ENCODE measurements around the gene FMN2. TPM values are rescaled to one million over a fixed set of nuclear protein-coding genes. Genes with fewer than 3 reads are reported as not detected.
A peak's percentile ranks its signal among the peaks of the same experiment; 100 is the strongest.

FMN2 gene
- total RNA-seq, 1 experiment from 2014 or later = 0.59 TPM

DNA sequence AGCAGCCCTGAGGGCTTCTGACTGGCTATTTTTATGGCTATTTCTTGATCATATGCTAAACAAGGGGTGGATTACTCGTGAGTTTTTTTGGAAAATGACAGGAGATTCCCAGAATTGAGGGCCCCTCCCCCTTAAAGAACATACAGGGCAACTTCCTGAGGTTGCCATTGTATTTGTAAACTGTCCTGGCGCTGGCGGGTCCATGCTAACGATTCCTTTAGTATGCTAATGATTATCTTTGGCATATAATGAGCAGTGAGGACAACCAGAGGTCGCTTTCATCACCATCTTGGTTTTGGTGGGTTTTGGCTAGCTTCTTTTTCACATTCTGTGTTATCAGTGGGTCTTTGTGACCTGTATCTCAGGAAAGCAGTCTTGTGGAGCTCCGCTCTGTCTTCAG lies 24.1 kb downstream of the FMN2 start:
- H3K4me1 Mint-ChIP-seq = peaks cover 6 to 7% of the 10 kb centered on the region in 2 experiments
- no peak for DNase-seq
- no peaks in the 10 kb centered on the region for H3K9me3 ChIP-seq (ENCODE audit: control insufficient read depth, low read depth, low read length)

More for the DNA sequence above, 24.1 kb downstream of the FMN2 start:
- Histone ChIP-seq H3K27me3 (ENCODE audit: insufficient read depth, low read length) (no peaks in the 10 kb centered on the region), H3K23me2 (ENCODE audit: insufficient read length, low read depth, low read length, poor library complexity, severe bottlenecking) (no peaks in the 10 kb centered on the region), H4K91ac (ENCODE audit: insufficient read length, low read depth, low read length) (no peak overlapping the region), H3K4me1 (ENCODE audit: insufficient read depth, low read length) (peaks cover 8% of the 10 kb centered on the region; the same call in 1 of the 2 replicates), H3K9ac (ENCODE audit: extremely low read depth, insufficient read length, low read length) (no peak overlapping the region), H2BK15ac (ENCODE audit: low read depth, low read length) (no peak overlapping the region), H3K23ac (ENCODE audit: insufficient read length, low read depth, low read length) (no peak overlapping the region), H2BK120ac (ENCODE audit: low read depth, low read length, poor library complexity, severe bottlenecking) (no peak overlapping the region), H4K5ac (ENCODE audit: insufficient read length, low read depth, low read length) (no peak overlapping the region), H3K14ac (ENCODE audit: insufficient read depth, low read length) (0 out of 2 replicates have a peak overlapping the region, but pooled peaks have one; percentile 8), H2AK5ac (ENCODE audit: insufficient read length, low read length) (no peak overlapping the region), H2AFZ (ENCODE audit: low read length) (no peak overlapping the region), H2BK12ac (ENCODE audit: insufficient read length, low read depth, low read length) (no peak overlapping the region), H3K56ac (ENCODE audit: insufficient read length, low read depth, low read length) (no peak overlapping the region), H3K79me1 (ENCODE audit: insufficient read depth, low read depth, low read length, poor library complexity, severe bottlenecking) (no peaks in the 10 kb centered on the region), H2BK20ac (ENCODE audit: low read depth, low read length, poor library complexity, severe bottlenecking) (no peak overlapping the region), H3K79me2 (ENCODE audit: insufficient read depth, low read length) (no peaks in the 10 kb centered on the region), H3K4me2 (ENCODE audit: insufficient read depth, insufficient read length, low read length) (no peak overlapping the region), H4K8ac (replicated peaks; ENCODE audit: insufficient read length, low read depth, low read length) (no peak overlapping the region), H3T11ph (ENCODE audit: low read length) (no peak overlapping the region), H3K18ac (ENCODE audit: insufficient read length, low read depth, low read length) (no peak overlapping the region), H2BK5ac (ENCODE audit: insufficient read length, low read length) (no peak overlapping the region), H3K27ac (ENCODE audit: insufficient read length, low read depth, low read length) (no peak overlapping the region), H3K4ac (ENCODE audit: low read depth, low read length) (no peak overlapping the region), H4K20me1 (ENCODE audit: control insufficient read depth, insufficient read depth, insufficient read length) (no peaks in the 10 kb centered on the region)
- no CpG with 5 or more reads among the region's 6 CpGs for WGBS (ENCODE audit: extremely low coverage, insufficient read length, low lambda C conversion rate)
- TF ChIP-seq, protein P1, sequence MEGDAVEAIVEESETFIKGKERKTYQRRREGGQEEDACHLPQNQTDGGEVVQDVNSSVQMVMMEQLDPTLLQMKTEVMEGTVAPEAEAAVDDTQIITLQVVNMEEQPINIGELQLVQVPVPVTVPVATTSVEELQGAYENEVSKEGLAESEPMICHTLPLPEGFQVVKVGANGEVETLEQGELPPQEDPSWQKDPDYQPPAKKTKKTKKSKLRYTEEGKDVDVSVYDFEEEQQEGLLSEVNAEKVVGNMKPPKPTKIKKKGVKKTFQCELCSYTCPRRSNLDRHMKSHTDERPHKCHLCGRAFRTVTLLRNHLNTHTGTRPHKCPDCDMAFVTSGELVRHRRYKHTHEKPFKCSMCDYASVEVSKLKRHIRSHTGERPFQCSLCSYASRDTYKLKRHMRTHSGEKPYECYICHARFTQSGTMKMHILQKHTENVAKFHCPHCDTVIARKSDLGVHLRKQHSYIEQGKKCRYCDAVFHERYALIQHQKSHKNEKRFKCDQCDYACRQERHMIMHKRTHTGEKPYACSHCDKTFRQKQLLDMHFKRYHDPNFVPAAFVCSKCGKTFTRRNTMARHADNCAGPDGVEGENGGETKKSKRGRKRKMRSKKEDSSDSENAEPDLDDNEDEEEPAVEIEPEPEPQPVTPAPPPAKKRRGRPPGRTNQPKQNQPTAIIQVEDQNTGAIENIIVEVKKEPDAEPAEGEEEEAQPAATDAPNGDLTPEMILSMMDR (conservative IDR thresholded peaks at IDR 0.05) = no peak
- Mint-ChIP-seq H3K36me3 (ENCODE audit: insufficient read depth in 1 of 3, low read depth in 3 of 3) (no peaks in the 10 kb centered on the region), H3K9me3 (no peaks in the 10 kb centered on the region; a peak in 1 of 5 replicates), H3K4me3 (no peak overlapping the region), H3K27me3 (ENCODE audit: low read depth) (no peaks in the 10 kb centered on the region), H3K27ac (peak overlapping the region in 1 of 3 experiments; percentile 28; a peak in 1 of 7 replicates)
